Spinal cord (tissue), 10 donors: ENCODE results near the gene TRIM38. TPM values are rescaled to one million over a fixed set of nuclear protein-coding genes. Genes with fewer than 3 reads are reported as not detected.
"Not testable (repeated sequence)": the region's sequence is repeated elsewhere in the genome, so short reads cannot be mapped to it uniquely, and the experiment has no call there.

ENCODE experiments used
- DNase-seq, 6 donors: peaks; one replicate each; pipeline versions ENCODE4 v3.0.0 to v3.0.0-alpha.2; 2013 to 2015; ENCODE audit warnings: low spot score in 6 of 6, low read depth in 4 of 6
- H3K27ac ChIP-seq: one replicate; pipeline ENCODE4 v1.5.1; 2013; ENCODE audit warnings: low read depth, low read length, control low read depth
- H3K27me3 ChIP-seq: one replicate; pipeline ENCODE4 v1.6.1; 2013; ENCODE audit warnings: low read length; ENCODE audit not compliant: control insufficient read depth, insufficient read depth
- H3K36me3 ChIP-seq: one replicate; pipeline ENCODE4 v1.6.1; 2013; ENCODE audit warnings: low read length; ENCODE audit not compliant: control insufficient read depth, insufficient read depth
- H3K4me1 ChIP-seq: one replicate; pipeline ENCODE4 v1.6.1; 2013; ENCODE audit warnings: low read length; ENCODE audit not compliant: control insufficient read depth, insufficient read depth
- H3K4me3 ChIP-seq: one replicate; pipeline ENCODE4 v1.5.1; 2013; ENCODE audit warnings: low read depth, low read length, control low read depth
- H3K9me3 ChIP-seq: one replicate; pipeline ENCODE4 v1.6.1; 2013; ENCODE audit warnings: low read length; ENCODE audit not compliant: control insufficient read depth, insufficient read depth
- WGBS: methylation state at CpG from one replicate; pipeline ENCODE4 v1.1.5; 2013; ENCODE audit warnings: missing lambda C conversion rate; ENCODE audit not compliant: insufficient coverage; 5-methylcytosine and 5-hydroxymethylcytosine counted together
- polyA plus RNA-seq, 2 donors: library from polyadenylated mRNA; unstranded; fragments of 120-200 nt; gene quantifications; one replicate each; pipeline ENCODE4 v1.2.1, GENCODE V29; 2013; ENCODE audit not compliant: insufficient read length in 2 of 2
- total RNA-seq, 2 donors: library from RNA; depleted of rRNA in 1 of 2; stranded (reverse); fragments of 120-200 nt in 1 of 2; fragments of >200 nt in 1 of 2; gene quantifications; one replicate each; pipeline versions ENCODE4 v1.2.3 to v1.2.4, GENCODE V29; 2013 to 2014
- donor health status: healthy.

The TRIM38 gene
- total and polyA plus RNA-seq, 4 donors, result 1.5 to 4.0 (median 2.8) TPM

- 70% methylated on average over 1 of the region's 2 CpGs for WGBS
- no peaks in the 10 kb centered on the region for H3K36me3 ChIP-seq
Observed at GRCh38 chr6:25980935-25981334, 18.3 kb downstream of the TRIM38 start.

GRCh38 chr6:25981568-25982263 is 19.1 kb downstream of the TRIM38 start:
- no peaks in the 10 kb centered on the region for H3K9me3 ChIP-seq
- H3K27ac ChIP-seq, result no peak overlapping the region
- H3K4me1 ChIP-seq, result no peaks in the 10 kb centered on the region
- H3K4me3 ChIP-seq, result no peak overlapping the region
- no peak for DNase-seq
- no peaks in the 10 kb centered on the region for H3K27me3 ChIP-seq
- 91% methylated on average over 4 of the region's 5 CpGs for WGBS
- H3K36me3 ChIP-seq, result no peaks in the 10 kb centered on the region

More at GRCh38 chr6:25980935-25981334, 18.3 kb downstream of the TRIM38 start:
- no peak overlapping the region for H3K27ac ChIP-seq
- H3K4me3 ChIP-seq, result no peak overlapping the region
- no peak for DNase-seq
- no peaks in the 10 kb centered on the region for H3K9me3 ChIP-seq
- no peaks in the 10 kb centered on the region for H3K27me3 ChIP-seq
- no peaks in the 10 kb centered on the region for H3K4me1 ChIP-seq

GRCh38 chr6:25984265-25984664 is 21.7 kb downstream of the TRIM38 start:
- 80% methylated on average over 1 of the region's 2 CpGs for WGBS
- Histone ChIP-seq H3K4me3 (no peak overlapping the region), H3K4me1 (no peaks in the 10 kb centered on the region), H3K27me3 (no peaks in the 10 kb centered on the region), H3K36me3 (no peaks in the 10 kb centered on the region), H3K27ac (no peak overlapping the region), H3K9me3 (no peaks in the 10 kb centered on the region)
- no peak for DNase-seq

GRCh38 chr6:25987845-25988244 is 25.2 kb downstream of the TRIM38 start:
- H3K9me3 ChIP-seq, result no peaks in the 10 kb centered on the region
- H3K27ac ChIP-seq, result no peak overlapping the region
- H3K4me1 ChIP-seq, result peaks cover 5% of the 10 kb centered on the region
- 77% methylated on average over 9 of the region's 9 CpGs for WGBS
- H3K4me3 ChIP-seq, result no peak overlapping the region
- no peaks in the 10 kb centered on the region for H3K36me3 ChIP-seq
- DNase-seq, result no peak
- no peaks in the 10 kb centered on the region for H3K27me3 ChIP-seq

- no peaks in the 10 kb centered on the region for H3K27me3 ChIP-seq
- no peak for DNase-seq
- H3K27ac ChIP-seq, result no peak overlapping the region
- no peaks in the 10 kb centered on the region for H3K9me3 ChIP-seq
- H3K4me1 ChIP-seq, result peaks cover 9% of the 10 kb centered on the region
- H3K4me3 ChIP-seq, result no peak overlapping the region
- no peaks in the 10 kb centered on the region for H3K36me3 ChIP-seq
- WGBS, result 100% methylated on average over 1 of the region's 2 CpGs
Observed at GRCh38 chr6:25990172-25990873, 27.7 kb downstream of the TRIM38 start.

GRCh38 chr6:25991785-25992412 is 29.3 kb downstream of the TRIM38 start:
- Histone ChIP-seq H3K27ac (peak overlapping the region; percentile 93), H3K27me3 (no peaks in the 10 kb centered on the region), H3K36me3 (no peaks in the 10 kb centered on the region), H3K4me3 (peak overlapping the region; percentile 69), H3K9me3 (no peaks in the 10 kb centered on the region), H3K4me1 (peaks cover 9% of the 10 kb centered on the region)
- DNase-seq, result peak in 5 of 6 donors; percentile 47 to 81 (median 75)
- 2% methylated on average over 20 of the region's 30 CpGs for WGBS

GRCh38 chr6:25992413-25993340 is 30.1 kb downstream of the TRIM38 start:
- Histone ChIP-seq H3K9me3 (no peaks in the 10 kb centered on the region), H3K36me3 (no peaks in the 10 kb centered on the region), H3K4me1 (peaks cover 9% of the 10 kb centered on the region), H3K4me3 (peak overlapping the region; percentile 69), H3K27ac (peak overlapping the region; percentile 93), H3K27me3 (no peaks in the 10 kb centered on the region)
- 3% methylated on average over 44 of the region's 52 CpGs for WGBS
- peak; percentile 82 to 96 (median 89) for DNase-seq

GRCh38 chr6:25993341-25993684 is 30.7 kb downstream of the TRIM38 start:
- H3K27me3 ChIP-seq, DNase-seq, H3K4me1 ChIP-seq, H3K36me3 ChIP-seq, H3K9me3 ChIP-seq: not testable (repeated sequence)
- H3K4me3 ChIP-seq, result peak overlapping the region; percentile 69
- 92% methylated on average over 2 of the region's 7 CpGs for WGBS
- H3K27ac ChIP-seq, result peak overlapping the region; percentile 91

- peaks cover 9% of the 10 kb centered on the region for H3K4me1 ChIP-seq
- WGBS, result no CpG with 5 or more reads among the region's 1 CpG
- no peaks in the 10 kb centered on the region for H3K36me3 ChIP-seq
- DNase-seq, result no peak
- H3K27me3 ChIP-seq, result no peaks in the 10 kb centered on the region
- no peaks in the 10 kb centered on the region for H3K9me3 ChIP-seq
- no peak overlapping the region for H3K27ac ChIP-seq
- H3K4me3 ChIP-seq, result no peak overlapping the region
Observed at GRCh38 chr6:25995507-25995906, 32.9 kb downstream of the TRIM38 start.
